ENCODE measurements around the gene AKT3.

- no peak for TF ChIP-seq CTCF (IDR thresholded peaks at IDR 0.05; ENCODE audit: low read length)
- no peak for TF ChIP-seq EZH2 (optimal IDR thresholded peaks at IDR 0.05; ENCODE audit: low read depth, low read length)
Observed at GRCh38 chr1:243837907-243838535, 12.0 kb downstream of the AKT3 start.

All from MM.1S (cell line).